GM03348 (cell line): Measurements from ENCODE around the gene ASAP2.
"Not testable (repeated sequence)": the region's sequence is repeated elsewhere in the genome, so short reads cannot be mapped to it uniquely, and the experiment has no call there.

Experiments
- DNase-seq: peaks from one replicate; pipeline ENCODE4 v3.0.0; 2012; ENCODE audit warnings: low spot score

ASAP2 gene

GRCh38 chr2:9251154-9252001 lies 44.8 kb downstream of the ASAP2 start:
- DNase-seq = peak; percentile 90

GRCh38 chr2:9252002-9252357 lies 45.4 kb downstream of the ASAP2 start:
- peak; percentile 28 for DNase-seq

- no peak for DNase-seq
Observed at GRCh38 chr2:9255416-9255815, 48.8 kb downstream of the ASAP2 start.

- DNase-seq = no peak
Observed at GRCh38 chr2:9256147-9256546, 49.5 kb downstream of the ASAP2 start.

GRCh38 chr2:9256570-9257043 lies 50.0 kb downstream of the ASAP2 start:
- DNase-seq = peak; percentile 74

GRCh38 chr2:9258501-9258900 lies 51.9 kb downstream of the ASAP2 start:
- no peak for DNase-seq

- peak; percentile 34 for DNase-seq
Observed at GRCh38 chr2:9258953-9259399, 52.4 kb downstream of the ASAP2 start.

GRCh38 chr2:9260464-9260918 lies 53.9 kb downstream of the ASAP2 start:
- DNase-seq = no peak

GRCh38 chr2:9261231-9261883 lies 54.7 kb downstream of the ASAP2 start:
- DNase-seq = peak; percentile 79

GRCh38 chr2:9262671-9263171 lies 56.1 kb downstream of the ASAP2 start:
- DNase-seq = no peak

- DNase-seq = no peak
Observed at GRCh38 chr2:9263428-9263827, 56.8 kb downstream of the ASAP2 start.

- peak; percentile 47 for DNase-seq
Observed at GRCh38 chr2:9264301-9264700, 57.7 kb downstream of the ASAP2 start.

GRCh38 chr2:9266711-9267110 lies 60.1 kb downstream of the ASAP2 start:
- peak; percentile 33 for DNase-seq

- not testable (repeated sequence) for DNase-seq
Observed at GRCh38 chr2:9267286-9267685, 60.7 kb downstream of the ASAP2 start.

- no peak for DNase-seq
Observed at GRCh38 chr2:9268301-9269080, 61.9 kb downstream of the ASAP2 start.

- DNase-seq = no peak
Observed at GRCh38 chr2:9269295-9269694, 62.7 kb downstream of the ASAP2 start.

- no peak for DNase-seq
Observed at GRCh38 chr2:9269695-9270360, 63.2 kb downstream of the ASAP2 start.

GRCh38 chr2:9271091-9271490 lies 64.5 kb downstream of the ASAP2 start:
- no peak for DNase-seq

- DNase-seq = no peak
Observed at GRCh38 chr2:9271691-9272090, 65.1 kb downstream of the ASAP2 start.

- DNase-seq = no peak
Observed at GRCh38 chr2:9273486-9274130, 67.0 kb downstream of the ASAP2 start.

- DNase-seq = no peak
Observed at GRCh38 chr2:9274701-9275343, 68.2 kb downstream of the ASAP2 start.
